Measurements from ENCODE around the gene FBXL15. TPM values are rescaled to one million over a fixed set of nuclear protein-coding genes. Genes with fewer than 3 reads are reported as not detected.

The FBXL15 gene
- total and polyA plus RNA-seq, 2 of the 13 experiments (the other 11 are each of a cell fraction or from before 2014, with no cell fraction given): 4.3 to 8.3 TPM

GRCh38 chr10:102394079-102394800 lies 26.4 kb upstream of the FBXL15 start (continued):
- peak; percentile 11; the same call in 1 of the 2 replicates for TF ChIP-seq ZNF788 (CRISPR knock-in tag; IDR thresholded peaks at IDR 0.05; ENCODE audit: borderline replicate concordance)
- peak; percentile 65; the same call in 1 of the 2 replicates for TF ChIP-seq ZNF670 (CRISPR knock-in tag; IDR thresholded peaks at IDR 0.05; ENCODE audit: borderline replicate concordance)
- TF ChIP-seq, protein P1, sequence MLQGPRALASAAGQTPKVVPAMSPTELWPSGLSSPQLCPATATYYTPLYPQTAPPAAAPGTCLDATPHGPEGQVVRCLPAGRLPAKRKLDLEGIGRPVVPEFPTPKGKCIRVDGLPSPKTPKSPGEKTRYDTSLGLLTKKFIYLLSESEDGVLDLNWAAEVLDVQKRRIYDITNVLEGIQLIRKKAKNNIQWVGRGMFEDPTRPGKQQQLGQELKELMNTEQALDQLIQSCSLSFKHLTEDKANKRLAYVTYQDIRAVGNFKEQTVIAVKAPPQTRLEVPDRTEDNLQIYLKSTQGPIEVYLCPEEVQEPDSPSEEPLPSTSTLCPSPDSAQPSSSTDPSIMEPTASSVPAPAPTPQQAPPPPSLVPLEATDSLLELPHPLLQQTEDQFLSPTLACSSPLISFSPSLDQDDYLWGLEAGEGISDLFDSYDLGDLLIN (CRISPR knock-in tag; IDR thresholded peaks at IDR 0.05; ENCODE audit: borderline replicate concordance): 0 out of 2 replicates have a peak, but pooled peaks have one; percentile 32
- peak; percentile 16; the same call in 1 of the 2 replicates for TF ChIP-seq HES4 (CRISPR knock-in tag; IDR thresholded peaks at IDR 0.05; ENCODE audit: borderline replicate concordance)
- TF ChIP-seq ZNF768 (CRISPR knock-in tag; IDR thresholded peaks at IDR 0.05): 0 out of 2 replicates have a peak, but pooled peaks have one; percentile 5
- TF ChIP-seq HINFP (CRISPR knock-in tag; IDR thresholded peaks at IDR 0.05; ENCODE audit: low read depth): 0 out of 2 replicates have a peak, but pooled peaks have one; percentile 17
- TF ChIP-seq TMF1 (CRISPR knock-in tag; IDR thresholded peaks at IDR 0.05; ENCODE audit: low read depth): no peak
- no peak for TF ChIP-seq CENPBD1 (CRISPR knock-in tag; IDR thresholded peaks at IDR 0.05; ENCODE audit: borderline replicate concordance, low read depth)
- TF ChIP-seq MAF1 (CRISPR knock-in tag; IDR thresholded peaks at IDR 0.05; ENCODE audit: borderline replicate concordance): peak; percentile 79; the same call in 1 of the 2 replicates
- peak; percentile 94 for TF ChIP-seq ZBTB21 (CRISPR knock-in tag; IDR thresholded peaks at IDR 0.05)
- no peak for TF ChIP-seq MTF2 (CRISPR knock-in tag; IDR thresholded peaks at IDR 0.05; ENCODE audit: borderline replicate concordance)
- no peak for TF ChIP-seq HBP1 (CRISPR knock-in tag; IDR thresholded peaks at IDR 0.05; ENCODE audit: low read depth)
- TF ChIP-seq ZNF264 (CRISPR knock-in tag; IDR thresholded peaks at IDR 0.05): no peak
- TF ChIP-seq, protein P2, sequence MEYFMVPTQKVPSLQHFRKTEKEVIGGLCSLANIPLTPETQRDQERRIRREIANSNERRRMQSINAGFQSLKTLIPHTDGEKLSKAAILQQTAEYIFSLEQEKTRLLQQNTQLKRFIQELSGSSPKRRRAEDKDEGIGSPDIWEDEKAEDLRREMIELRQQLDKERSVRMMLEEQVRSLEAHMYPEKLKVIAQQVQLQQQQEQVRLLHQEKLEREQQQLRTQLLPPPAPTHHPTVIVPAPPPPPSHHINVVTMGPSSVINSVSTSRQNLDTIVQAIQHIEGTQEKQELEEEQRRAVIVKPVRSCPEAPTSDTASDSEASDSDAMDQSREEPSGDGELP (IDR thresholded peaks at IDR 0.05; ENCODE audit: borderline replicate concordance, low read depth): peak; percentile 41; the same call in 1 of the 2 replicates
- TF ChIP-seq ZNF746 (CRISPR knock-in tag; IDR thresholded peaks at IDR 0.05): peak; percentile 55
- TF ChIP-seq ZMYM2 (CRISPR knock-in tag; IDR thresholded peaks at IDR 0.05): 0 out of 2 replicates have a peak, but pooled peaks have one; percentile 49
- peak; percentile 68; the same call in 1 of the 2 replicates for TF ChIP-seq ZNF230 (CRISPR knock-in tag; IDR thresholded peaks at IDR 0.05)
- 0 out of 2 replicates have a peak, but pooled peaks have one; percentile 10 for TF ChIP-seq MTF1 (CRISPR knock-in tag; IDR thresholded peaks at IDR 0.05)
- TF ChIP-seq ZNF563 (CRISPR knock-in tag; IDR thresholded peaks at IDR 0.05): peak; percentile 56; the same call in 1 of the 2 replicates
- TF ChIP-seq ZNF580 (CRISPR knock-in tag; IDR thresholded peaks at IDR 0.05; ENCODE audit: borderline replicate concordance, low read depth): peak; percentile 33; the same call in 1 of the 2 replicates
- peak; percentile 66 for TF ChIP-seq ZBTB14 (CRISPR knock-in tag; IDR thresholded peaks at IDR 0.05)

Measured in HepG2 (cell line).